Epithelial cell of esophagus (primary cell): ENCODE data around the gene G6PD.
"Not testable (repeated sequence)": the region's sequence is repeated elsewhere in the genome, so short reads cannot be mapped to it uniquely, and the experiment has no call there.

Experiments
- DNase-seq: peaks from one replicate; pipeline ENCODE4 v3.0.0; 2010; ENCODE audit warnings: low read depth
- H3K4me3 ChIP-seq: 2 replicates; pipeline ENCODE4 v1.5.1; 2011; ENCODE audit warnings: mild to moderate bottlenecking, low read length, control low read depth
- TF ChIP-seq, protein P1 (sequence below): IDR thresholded peaks from 2 replicates; pipeline ENCODE4 v1.5.1; 2011; ENCODE audit warnings: low read depth, mild to moderate bottlenecking, low read length, control low read depth, inconsistent platforms; ENCODE audit not compliant: insufficient read depth; ENCODE audit errors: missing control alignments

The G6PD gene

DNA sequence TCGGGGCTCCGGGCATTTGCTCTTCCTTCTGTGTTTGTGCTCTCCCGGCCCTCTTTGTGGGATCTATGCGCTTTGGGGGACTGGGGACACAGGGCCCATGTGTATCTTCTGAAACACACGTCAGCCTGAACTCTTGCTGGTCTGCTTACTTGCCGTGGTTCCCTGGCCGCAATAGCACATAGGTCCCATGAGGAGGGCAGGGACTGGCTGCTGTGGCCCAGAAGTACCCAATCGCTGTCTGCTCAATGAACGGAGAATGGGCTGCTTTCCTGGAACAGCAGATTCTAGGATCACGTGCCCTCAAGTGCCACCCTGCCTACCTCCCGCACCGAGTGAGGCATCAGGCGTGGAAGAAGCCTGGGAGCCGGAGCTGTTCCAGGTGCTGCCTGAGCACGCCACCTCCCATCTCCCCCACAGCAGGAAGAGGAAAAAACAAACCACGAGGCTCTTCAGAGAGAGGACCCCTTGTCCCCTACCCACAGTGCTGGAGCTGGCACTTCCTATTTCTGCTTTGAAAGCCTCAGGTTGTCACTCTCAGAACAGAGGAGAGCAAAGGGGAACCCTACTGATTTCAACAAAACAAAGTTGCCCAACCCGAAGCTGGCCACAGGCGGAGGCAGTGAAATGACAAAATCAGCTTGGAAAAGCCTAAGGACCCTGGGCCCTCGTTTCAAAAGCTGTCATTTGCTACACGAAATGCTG is 3.8 kb downstream of the G6PD start:
- TF ChIP-seq, protein P1, sequence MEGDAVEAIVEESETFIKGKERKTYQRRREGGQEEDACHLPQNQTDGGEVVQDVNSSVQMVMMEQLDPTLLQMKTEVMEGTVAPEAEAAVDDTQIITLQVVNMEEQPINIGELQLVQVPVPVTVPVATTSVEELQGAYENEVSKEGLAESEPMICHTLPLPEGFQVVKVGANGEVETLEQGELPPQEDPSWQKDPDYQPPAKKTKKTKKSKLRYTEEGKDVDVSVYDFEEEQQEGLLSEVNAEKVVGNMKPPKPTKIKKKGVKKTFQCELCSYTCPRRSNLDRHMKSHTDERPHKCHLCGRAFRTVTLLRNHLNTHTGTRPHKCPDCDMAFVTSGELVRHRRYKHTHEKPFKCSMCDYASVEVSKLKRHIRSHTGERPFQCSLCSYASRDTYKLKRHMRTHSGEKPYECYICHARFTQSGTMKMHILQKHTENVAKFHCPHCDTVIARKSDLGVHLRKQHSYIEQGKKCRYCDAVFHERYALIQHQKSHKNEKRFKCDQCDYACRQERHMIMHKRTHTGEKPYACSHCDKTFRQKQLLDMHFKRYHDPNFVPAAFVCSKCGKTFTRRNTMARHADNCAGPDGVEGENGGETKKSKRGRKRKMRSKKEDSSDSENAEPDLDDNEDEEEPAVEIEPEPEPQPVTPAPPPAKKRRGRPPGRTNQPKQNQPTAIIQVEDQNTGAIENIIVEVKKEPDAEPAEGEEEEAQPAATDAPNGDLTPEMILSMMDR, result no peak
- no peak for DNase-seq

DNA sequence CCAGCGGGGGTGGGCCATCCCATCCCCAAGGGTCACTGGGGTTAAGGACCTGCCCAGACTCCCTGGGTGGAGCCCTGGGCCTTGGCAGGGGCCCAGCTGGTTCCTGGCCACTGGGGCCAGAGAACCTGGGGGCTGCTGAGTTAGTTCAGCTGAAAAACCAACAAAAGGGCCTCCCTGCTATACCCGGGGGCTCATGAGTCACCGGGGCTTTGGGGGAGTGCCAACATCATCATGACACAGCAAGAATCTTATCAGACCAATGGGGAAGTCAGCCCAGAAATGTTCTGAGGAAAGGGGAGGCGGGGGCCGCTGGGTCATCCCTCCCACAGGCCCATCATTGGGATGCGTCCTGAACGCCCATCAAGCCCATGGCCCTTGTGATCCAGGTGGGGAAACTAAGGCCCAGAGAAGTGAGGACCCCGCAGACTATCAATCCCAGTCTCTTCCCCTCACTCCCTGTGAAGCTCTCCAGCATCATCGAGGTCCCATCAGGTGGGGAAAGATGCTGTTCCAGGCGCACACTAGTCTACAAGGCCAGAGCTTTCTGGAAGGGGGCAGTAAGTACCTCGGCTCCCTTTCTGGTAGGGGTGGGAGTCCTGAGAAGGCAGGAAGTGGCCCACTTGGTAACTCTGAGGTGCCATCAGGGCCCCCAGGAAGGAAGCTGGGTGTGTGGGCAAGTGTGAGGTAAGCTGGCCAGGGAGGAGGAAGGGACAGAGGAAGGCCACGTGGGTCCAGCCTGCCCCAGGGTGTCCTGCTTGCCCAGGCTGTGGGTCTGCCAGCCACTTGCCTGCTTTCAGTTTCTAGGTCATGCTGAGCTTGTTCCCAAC is 4.5 kb downstream of the G6PD start:
- DNase-seq, result peak; percentile 83
- TF ChIP-seq, protein P1, result no peak
- no peak overlapping the region for H3K4me3 ChIP-seq

More for the DNA sequence above, 3.8 kb downstream of the G6PD start:
- no peak overlapping the region for H3K4me3 ChIP-seq

DNA sequence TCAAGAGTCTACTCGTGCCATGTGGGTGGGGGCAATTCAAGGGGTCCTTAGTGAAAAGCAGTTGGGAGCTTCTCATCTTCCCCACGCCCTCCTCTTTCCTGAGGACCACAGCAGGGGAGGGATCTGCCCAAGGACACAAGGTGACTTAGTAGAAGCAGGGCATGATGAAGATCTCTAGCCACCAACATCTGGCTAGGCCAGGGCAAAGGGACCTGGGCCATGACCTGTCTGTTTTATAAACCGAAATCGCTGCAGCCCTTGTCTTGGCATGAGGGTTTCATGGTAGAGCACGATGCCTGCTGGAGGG is 5.1 kb downstream of the G6PD start:
- no peak for DNase-seq
- TF ChIP-seq, protein P1, result no peak
- no peak overlapping the region for H3K4me3 ChIP-seq

DNA sequence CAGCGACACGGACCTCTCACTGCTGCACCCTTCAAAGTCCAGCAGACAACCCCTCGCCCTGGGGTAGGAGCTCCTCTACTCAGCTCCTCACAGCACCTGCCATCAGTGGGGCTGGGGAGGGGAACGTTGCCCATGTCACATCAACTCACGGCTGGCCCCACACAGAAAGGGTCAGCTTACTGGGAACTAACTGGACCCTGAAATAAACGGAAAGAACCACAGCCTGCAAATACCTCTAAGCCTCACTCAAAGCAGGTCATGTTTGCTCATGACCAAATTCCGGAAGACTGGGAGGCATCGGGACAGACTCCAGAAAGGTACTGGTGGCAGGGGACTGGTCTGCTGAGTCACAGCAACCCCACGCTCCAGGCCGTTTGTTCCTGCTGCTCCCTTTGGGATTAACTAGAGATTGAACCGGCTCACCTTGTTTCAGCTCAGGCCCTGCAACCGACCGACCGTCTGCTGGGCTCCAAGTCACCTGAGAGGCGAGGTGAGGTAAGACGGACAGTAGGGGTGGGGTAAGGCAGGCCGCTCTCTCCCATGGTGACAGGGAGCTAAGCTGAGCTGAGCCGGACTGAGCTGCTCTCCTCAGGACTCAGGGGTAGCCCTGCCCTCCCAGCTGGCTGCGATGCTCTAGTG is 5.6 kb downstream of the G6PD start:
- TF ChIP-seq, protein P1, result no peak
- peak; percentile 83 for DNase-seq
- H3K4me3 ChIP-seq, result no peak overlapping the region

DNA sequence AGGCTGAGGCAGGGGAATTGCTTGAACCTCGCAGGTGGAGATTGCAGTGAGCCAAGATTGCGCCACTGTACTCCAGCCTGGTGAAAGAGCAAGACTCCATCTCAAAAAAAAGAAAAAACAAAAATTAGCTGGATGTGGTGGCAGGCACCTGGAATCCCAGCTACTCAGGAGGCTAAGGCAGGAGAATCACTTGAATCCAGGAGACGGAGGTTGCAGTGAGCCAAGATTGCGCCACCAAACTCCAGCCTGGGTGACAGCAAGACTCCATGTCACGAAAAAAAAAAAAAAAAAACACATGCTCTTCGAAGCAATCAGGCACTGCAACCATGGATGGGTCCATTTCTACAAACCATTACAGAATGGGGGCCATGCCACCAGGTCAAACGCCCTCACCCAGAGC is 6.3 kb downstream of the G6PD start:
- H3K4me3 ChIP-seq, DNase-seq: not testable (repeated sequence)

DNA sequence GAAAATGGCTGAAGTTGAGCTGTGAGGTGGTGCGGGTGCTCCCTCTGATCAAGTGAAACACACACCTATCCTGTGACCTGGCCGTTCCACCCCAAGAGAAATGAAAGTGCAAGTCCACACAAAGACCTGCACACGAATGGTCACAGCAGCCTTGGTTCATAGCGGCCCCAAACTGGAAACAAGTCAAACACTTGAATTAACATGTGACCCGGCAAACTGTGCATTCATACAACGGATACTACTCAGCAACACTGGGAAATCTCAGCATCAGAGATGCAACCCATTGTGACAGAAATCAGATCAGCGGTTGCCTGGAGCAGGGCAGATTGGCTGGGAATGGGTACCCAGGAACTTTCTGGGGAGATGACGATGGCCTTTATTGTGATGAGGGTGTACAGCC is 7.6 kb downstream of the G6PD start:
- H3K4me3 ChIP-seq, result no peak overlapping the region
- no peak for DNase-seq
- TF ChIP-seq, protein P1, result no peak

DNA sequence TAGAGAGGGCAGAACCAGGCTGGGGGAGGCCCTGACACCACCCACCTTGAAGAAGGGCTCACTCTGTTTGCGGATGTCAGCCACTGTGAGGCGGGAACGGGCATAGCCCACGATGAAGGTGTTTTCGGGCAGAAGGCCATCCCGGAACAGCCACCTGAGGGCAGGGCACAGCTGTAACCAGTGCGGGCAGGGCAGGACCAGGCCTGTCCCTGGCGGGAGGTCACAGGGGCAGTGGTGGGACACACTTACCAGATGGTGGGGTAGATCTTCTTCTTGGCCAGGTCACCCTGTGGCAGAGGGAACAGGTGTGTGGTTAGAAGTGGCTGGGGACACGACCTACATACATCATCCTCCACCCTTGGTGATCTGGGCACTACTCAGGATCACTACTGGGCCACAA is 10.8 kb downstream of the G6PD start:
- DNase-seq, result no peak
- H3K4me3 ChIP-seq, result no peak overlapping the region
- TF ChIP-seq, protein P1, result no peak
